Psoas muscle (tissue), 8 donors: ENCODE results near the gene HOXD13. TPM values are rescaled to one million over a fixed set of nuclear protein-coding genes. Genes with fewer than 3 reads are reported as not detected.

Experiments used
- ATAC-seq, 4 donors: fragments of 200-7000 bp; cut with Tn5 transposase; one replicate each; pipeline ENCODE4 v1.9.1; 2020; ENCODE audit warnings: moderate library complexity in 3 of 4, mild to moderate bottlenecking in 2 of 4
- DNase-seq, 2 donors: peaks; one replicate each; pipeline ENCODE4 v3.0.0-alpha.2; 2020
- H3K27ac ChIP-seq: fragments of 200-600 bp; one replicate; pipeline ENCODE4 v1.8.0; 2022
- H3K27me3 ChIP-seq, 3 donors: fragments of 200-600 bp in 1 of 3; one replicate each; pipeline versions ENCODE4 v1.6.1 to v1.8.0; 2013 to 2022; ENCODE audit warnings: low read length in 2 of 3, mild to moderate bottlenecking in 2 of 3, moderate library complexity in 1 of 3; ENCODE audit not compliant: insufficient read depth in 3 of 3
- H3K36me3 ChIP-seq, 2 donors: fragments of 200-600 bp in 1 of 2; one replicate each; pipeline versions ENCODE4 v1.6.1 to v1.8.0; 2013 to 2022; ENCODE audit warnings: low read depth in 1 of 2, mild to moderate bottlenecking in 1 of 2, moderate library complexity in 1 of 2; ENCODE audit not compliant: insufficient read depth in 1 of 2
- H3K4me1 ChIP-seq: fragments of 200-600 bp; one replicate; pipeline ENCODE4 v1.8.0; 2022
- H3K4me3 ChIP-seq: fragments of 200-600 bp; one replicate; pipeline ENCODE4 v1.8.0; 2022; ENCODE audit warnings: mild to moderate bottlenecking
- H3K9me3 ChIP-seq: fragments of 200-600 bp; one replicate; pipeline ENCODE4 v1.8.0; 2022
- WGBS, 3 donors: extraction: QIAGEN DNeasy Blood & Tissue Kit; methylation state at CpG; one replicate each; pipeline versions ENCODE4 v1.1.6 to v1.1.7; 2013; 5-methylcytosine and 5-hydroxymethylcytosine counted together
- intact Hi-C, 2 donors: fragments of 100-400 bp; cut with DNase I; formaldehyde crosslinking; loops; one replicate each; pipeline versions ENCODE4 v1.11.0 to v1.14.2; 2022
- polyA plus RNA-seq, 3 donors: library from polyadenylated mRNA; stranded (reverse); fragments of 200-250 nt; gene quantifications; one replicate each; pipeline ENCODE4 v1.2.3, GENCODE V29; 2013
- total RNA-seq, 4 donors: library from RNA; stranded (reverse); fragmentation: NEBNext Ultra II Directional in 2 of 4; extraction: Animal tissue kit (Norgen Biotek cat#: 25700) in 2 of 4; gene quantifications; one replicate each; pipeline versions ENCODE4 v1.2.1 to v1.2.4, GENCODE V29; 2021 to 2023
- TF ChIP-seq, protein P1 (sequence below): fragments of 200-600 bp; IDR thresholded peaks from one replicate; pipeline ENCODE4 v1.8.0; 2022; ENCODE audit warnings: antibody characterized with exemption
- donor health status: healthy with polysubstance abuse.
- donor health status: DM: no; HTN: no; CAD: no; lungs with moderate emphysema.
- donor health status: Bipolar disorder and iron deficiency.
- donor health status: healthy.
- donor health status: DM: yes; HTN: yes; CAD: no.
- donor health status: DM: no; HTN: no; CAD: no.
- donor health status: DM: no; HTN: no; CAD: no.
- donor health status: DM: yes; HTN: yes; CAD: no.

HOXD13 gene
- total and polyA plus RNA-seq, 7 donors = 0.01 TPM; not detected in 6

DNA sequence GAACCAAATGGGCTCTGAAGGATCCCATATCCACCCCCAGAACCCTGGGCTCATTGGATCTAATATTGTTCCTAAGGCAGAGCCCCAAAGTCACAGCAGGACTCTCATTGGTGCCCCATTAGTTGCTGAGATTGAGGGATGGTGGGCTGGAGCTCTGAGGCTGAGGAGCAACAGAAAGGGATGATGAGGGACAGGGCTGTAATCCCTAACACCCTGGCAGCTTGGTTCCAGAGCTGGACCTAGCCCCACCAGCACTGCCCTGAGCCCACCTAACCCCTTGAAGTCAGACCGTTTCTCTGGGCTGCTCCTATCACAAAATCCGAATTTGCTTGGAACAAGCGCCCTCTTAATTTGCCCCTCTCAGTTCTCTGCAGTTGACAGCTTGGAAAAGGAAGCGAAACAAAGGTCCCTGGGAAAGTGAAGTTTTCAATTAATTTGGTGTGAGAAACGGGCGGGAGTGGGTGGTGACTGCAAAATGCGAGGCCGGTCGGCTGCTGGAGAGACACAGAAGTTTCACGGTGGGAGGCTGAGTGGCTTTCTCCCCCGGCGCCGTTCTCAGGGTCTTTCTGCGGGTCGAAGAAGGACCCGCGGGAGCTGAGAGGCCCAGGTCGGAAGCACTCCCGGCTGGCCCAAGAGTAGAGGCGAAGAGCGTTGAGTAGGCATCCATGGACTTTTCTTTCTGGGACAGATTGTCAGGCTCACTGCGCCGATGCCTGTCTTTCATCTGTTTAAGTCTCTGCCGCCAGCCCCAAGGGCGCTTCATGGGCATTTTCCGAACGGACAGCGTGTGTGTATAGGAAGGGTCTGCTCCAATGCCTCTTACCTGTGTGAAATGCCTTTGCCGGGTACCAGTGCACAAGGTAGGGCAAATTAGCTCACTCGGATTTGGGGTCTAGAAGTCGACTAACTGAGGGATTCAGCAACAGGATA lies 927 bp upstream of the HOXD13 start:
- peaks cover 7 to 100% (median 51%) of the 10 kb centered on the region in 3 donors for H3K27me3 ChIP-seq
- ATAC-seq = no peak
- 15 to 26% (median 21%) methylated on average over 31 of the region's 31 CpGs for WGBS, 3 donors

DNA sequence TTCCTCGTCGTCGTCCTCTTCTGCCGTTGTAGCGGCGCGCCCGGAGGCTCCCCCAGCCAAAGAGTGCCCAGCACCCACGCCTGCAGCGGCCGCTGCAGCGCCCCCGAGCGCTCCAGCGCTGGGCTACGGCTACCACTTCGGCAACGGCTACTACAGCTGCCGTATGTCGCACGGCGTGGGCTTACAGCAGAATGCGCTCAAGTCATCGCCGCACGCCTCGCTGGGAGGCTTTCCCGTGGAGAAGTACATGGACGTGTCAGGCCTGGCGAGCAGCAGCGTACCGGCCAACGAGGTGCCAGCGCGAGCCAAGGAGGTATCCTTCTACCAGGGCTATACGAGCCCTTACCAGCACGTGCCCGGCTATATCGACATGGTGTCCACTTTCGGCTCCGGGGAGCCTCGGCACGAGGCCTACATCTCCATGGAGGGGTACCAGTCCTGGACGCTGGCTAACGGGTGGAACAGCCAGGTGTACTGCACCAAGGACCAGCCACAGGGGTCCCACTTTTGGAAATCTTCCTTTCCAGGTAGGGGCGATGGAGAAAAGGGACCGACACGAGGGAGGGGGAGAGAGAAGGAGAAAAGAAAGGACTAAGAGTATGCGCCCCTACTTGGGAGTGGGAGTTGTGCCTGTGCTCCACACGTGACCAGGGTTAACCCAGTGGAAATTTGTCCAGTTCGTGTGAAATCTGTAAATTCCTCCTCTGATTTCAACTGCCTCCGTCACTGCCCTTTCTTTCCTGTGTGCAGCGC lies 800 bp downstream of the HOXD13 start:
- Histone ChIP-seq H3K36me3 (no peaks in the 10 kb centered on the region), H3K9me3 (no peaks in the 10 kb centered on the region), H3K27ac (no peak overlapping the region), H3K27me3 (peaks cover 7 to 100% (median 63%) of the 10 kb centered on the region in 3 donors), H3K4me1 (peaks cover 23% of the 10 kb centered on the region), H3K4me3 (peak overlapping the region; percentile 51)
- 4 to 5% (median 4%) methylated on average over 45 to 53 of the region's 53 CpGs for WGBS, 3 donors
- intact Hi-C loops = loop anchor here in 1 of 2 donors (10.0 kb wide), 1 partner anchor 839 kb away; no protein-coding TSS in a partner anchor
- TF ChIP-seq, protein P1, sequence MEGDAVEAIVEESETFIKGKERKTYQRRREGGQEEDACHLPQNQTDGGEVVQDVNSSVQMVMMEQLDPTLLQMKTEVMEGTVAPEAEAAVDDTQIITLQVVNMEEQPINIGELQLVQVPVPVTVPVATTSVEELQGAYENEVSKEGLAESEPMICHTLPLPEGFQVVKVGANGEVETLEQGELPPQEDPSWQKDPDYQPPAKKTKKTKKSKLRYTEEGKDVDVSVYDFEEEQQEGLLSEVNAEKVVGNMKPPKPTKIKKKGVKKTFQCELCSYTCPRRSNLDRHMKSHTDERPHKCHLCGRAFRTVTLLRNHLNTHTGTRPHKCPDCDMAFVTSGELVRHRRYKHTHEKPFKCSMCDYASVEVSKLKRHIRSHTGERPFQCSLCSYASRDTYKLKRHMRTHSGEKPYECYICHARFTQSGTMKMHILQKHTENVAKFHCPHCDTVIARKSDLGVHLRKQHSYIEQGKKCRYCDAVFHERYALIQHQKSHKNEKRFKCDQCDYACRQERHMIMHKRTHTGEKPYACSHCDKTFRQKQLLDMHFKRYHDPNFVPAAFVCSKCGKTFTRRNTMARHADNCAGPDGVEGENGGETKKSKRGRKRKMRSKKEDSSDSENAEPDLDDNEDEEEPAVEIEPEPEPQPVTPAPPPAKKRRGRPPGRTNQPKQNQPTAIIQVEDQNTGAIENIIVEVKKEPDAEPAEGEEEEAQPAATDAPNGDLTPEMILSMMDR = no peak
- no peak for DNase-seq
- ATAC-seq = no peak

More for the DNA sequence above, 927 bp upstream of the HOXD13 start:
- intact Hi-C loops = loop anchor here in 1 of 2 donors (10.0 kb wide), 1 partner anchor 837 kb away; no protein-coding TSS in a partner anchor
- Histone ChIP-seq H3K4me1 (peaks cover 9% of the 10 kb centered on the region), H3K36me3 (no peaks in the 10 kb centered on the region), H3K27ac (no peak overlapping the region), H3K9me3 (no peaks in the 10 kb centered on the region), H3K4me3 (no peak overlapping the region)
- TF ChIP-seq, protein P1 = no peak
- no peak for DNase-seq

DNA sequence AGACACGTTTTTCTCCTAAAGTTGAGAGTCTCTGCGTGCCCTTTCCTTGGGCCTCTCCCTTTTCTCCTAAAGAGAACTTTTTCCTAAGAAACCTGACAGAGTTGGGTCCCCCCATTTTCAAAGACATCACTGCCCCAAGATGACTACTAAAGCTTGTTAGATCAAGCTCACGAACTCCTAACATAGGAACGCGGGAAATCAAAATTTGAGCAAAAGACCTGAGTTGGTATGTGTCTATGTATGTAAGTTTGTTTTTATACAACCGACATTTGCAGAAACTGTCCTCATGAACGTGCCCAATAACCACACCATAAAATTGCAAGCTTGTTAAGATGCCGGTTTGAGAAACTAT lies 1.4 kb downstream of the HOXD13 start:
- TF ChIP-seq, protein P1 = no peak
- H3K27ac ChIP-seq = no peak overlapping the region
- DNase-seq (no peak), ATAC-seq (no peak)
- peaks cover 23% of the 10 kb centered on the region for H3K4me1 ChIP-seq
- H3K36me3 ChIP-seq = no peaks in the 10 kb centered on the region
- intact Hi-C loops = loop anchor here in 1 of 2 donors (10.0 kb wide), 1 partner anchor 839 kb away; no protein-coding TSS in a partner anchor
- peaks cover 7 to 100% (median 65%) of the 10 kb centered on the region in 3 donors for H3K27me3 ChIP-seq
- H3K9me3 ChIP-seq = no peaks in the 10 kb centered on the region
- H3K4me3 ChIP-seq = no peak overlapping the region
- 11 to 15% (median 14%) methylated on average over 8 of the region's 8 CpGs for WGBS, 3 donors

DNA sequence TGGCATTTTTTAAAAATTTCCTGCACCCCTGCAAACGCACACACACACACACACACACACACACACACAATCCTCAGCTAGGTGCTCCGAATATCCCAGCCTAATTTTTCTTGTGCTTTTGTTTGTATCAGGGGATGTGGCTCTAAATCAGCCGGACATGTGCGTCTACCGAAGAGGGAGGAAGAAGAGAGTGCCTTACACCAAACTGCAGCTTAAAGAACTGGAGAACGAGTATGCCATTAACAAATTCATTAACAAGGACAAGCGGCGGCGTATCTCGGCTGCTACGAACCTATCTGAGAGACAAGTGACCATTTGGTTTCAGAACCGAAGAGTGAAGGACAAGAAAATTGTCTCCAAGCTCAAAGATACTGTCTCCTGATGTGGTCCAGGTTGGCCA lies 1.8 kb downstream of the HOXD13 start:
- Histone ChIP-seq H3K4me3 (no peak overlapping the region), H3K4me1 (peaks cover 23% of the 10 kb centered on the region), H3K27me3 (peaks cover 6 to 100% (median 66%) of the 10 kb centered on the region in 3 donors), H3K9me3 (no peaks in the 10 kb centered on the region), H3K36me3 (no peaks in the 10 kb centered on the region), H3K27ac (no peak overlapping the region)
- TF ChIP-seq, protein P1 = no peak
- intact Hi-C loops = loop anchor here in 1 of 2 donors (10.0 kb wide), 1 partner anchor 840 kb away; no protein-coding TSS in a partner anchor
- no peak for DNase-seq
- no peak for ATAC-seq
- WGBS, 3 donors = 9 to 16% (median 10%) methylated on average over 12 of the region's 12 CpGs
